Gastrocnemius medialis (tissue), 4 donors: ENCODE data around the gene ARHGAP32. TPM values are rescaled to one million over a fixed set of nuclear protein-coding genes. Genes with fewer than 3 reads are reported as not detected.
"Not testable (repeated sequence)": the region's sequence is repeated elsewhere in the genome, so short reads cannot be mapped to it uniquely, and the experiment has no call there.

Experiments
- ATAC-seq, 2 donors: fragments of 150-250 bp; one replicate each; pipeline ENCODE4 v1.9.1; 2016
- DNase-seq, 2 donors: peaks; one replicate each; pipeline ENCODE4 v3.0.0-alpha.2; 2019
- H3K27ac ChIP-seq, 4 donors: fragments of 200-600 bp; sonication (generic); 1 replicate in 1 of 4; 2 replicates in 3 of 4; pipeline ENCODE4 v1.5.1; 2016 to 2018; ENCODE audit warnings: mild to moderate bottlenecking in 2 of 4, moderate library complexity in 1 of 4
- H3K27me3 ChIP-seq, 3 donors: fragments of 200-600 bp; sonication (generic) in 2 of 3; 1 replicate in 1 of 3; 2 replicates in 2 of 3; pipeline versions ENCODE4 v1.5.1 to v1.6.0; 2016 to 2019; ENCODE audit warnings: mild to moderate bottlenecking in 1 of 3, moderate library complexity in 1 of 3
- H3K36me3 ChIP-seq, 2 donors: fragments of 200-600 bp; sonication (generic) in 1 of 2; one replicate each; pipeline ENCODE4 v1.5.1; 2017 to 2018
- H3K4me1 ChIP-seq, 2 donors: fragments of 200-600 bp; sonication (generic) in 1 of 2; one replicate each; pipeline ENCODE4 v1.5.1; 2016 to 2017; ENCODE audit warnings: mild to moderate bottlenecking in 2 of 2
- H3K4me3 ChIP-seq, 4 donors: fragments of 200-600 bp; sonication (generic) in 3 of 4; 1 replicate in 1 of 4; 2 replicates in 3 of 4; pipeline ENCODE4 v1.5.1; 2016 to 2019; ENCODE audit warnings: mild to moderate bottlenecking in 2 of 4
- H3K9me3 ChIP-seq, 3 donors: fragments of 200-600 bp; sonication (generic) in 2 of 3; 1 replicate in 1 of 3; 2 replicates in 2 of 3; pipeline ENCODE4 v1.5.1; 2016 to 2019
- POLR2A ChIP-seq, 2 donors: fragments of 450-650 bp; IDR thresholded peaks; one replicate each; pipeline ENCODE4 v1.6.1; 2017; ENCODE audit warnings: antibody characterized with exemption in 2 of 2, mild to moderate bottlenecking in 2 of 2, moderate library complexity in 2 of 2
- in situ Hi-C, 4 donors: fragments of 200-750 bp; cut with MboI; loops; one replicate each; pipeline versions ENCODE4 v1.15.0 to v1.8.0; 2017; ENCODE audit warnings: low sequenced_read_pairs in 4 of 4
- intact Hi-C: fragments of 100-400 bp; cut with DNase I; formaldehyde crosslinking; loops from one replicate; pipeline ENCODE4 v1.15.1; 2023; ENCODE audit warnings: low total_unique reads
- total RNA-seq, 4 donors: library from RNA; depleted of rRNA; stranded (reverse); fragments of >200 nt; gene quantifications; one replicate each; pipeline versions ENCODE4 v1.1.0 to v1.2.3, GENCODE V29; 2016
- TF ChIP-seq, protein P1 (sequence below), 5 experiments: fragments of 450-650 bp in 3 of 5; fragments of 200-600 bp in 2 of 5; sonication (generic) in 2 of 5; IDR thresholded peaks in 4 of 5; conservative IDR thresholded peaks in 1 of 5; 1 replicate in 4 of 5; 2 replicates in 1 of 5; pipeline ENCODE4 v1.5.1; 2016 to 2019; ENCODE audit warnings: antibody characterized with exemption in 5 of 5, mild to moderate bottlenecking in 3 of 5, moderate library complexity in 3 of 5

The ARHGAP32 gene
- total RNA-seq, 4 donors from 2014 or later, result 5.6 to 17.0 (median 7.8) TPM

DNA sequence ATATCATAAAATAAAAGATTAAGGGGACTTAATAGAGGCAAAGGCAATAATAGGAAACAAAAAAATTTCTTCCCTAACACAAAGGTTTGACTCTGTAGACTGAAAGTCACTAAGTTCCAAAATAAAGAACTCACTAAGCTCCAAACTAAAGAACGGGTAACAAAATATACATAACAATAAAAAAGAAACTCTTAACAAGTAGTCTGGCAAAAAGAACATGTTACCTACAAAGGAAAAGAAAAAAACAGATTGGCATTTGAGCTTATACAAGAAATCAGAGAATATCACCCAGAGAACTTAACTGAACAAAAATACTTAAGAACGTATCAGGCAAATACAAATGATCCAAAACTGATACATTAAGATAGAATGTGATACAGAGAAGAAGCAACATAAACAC is 7.5 kb downstream of the ARHGAP32 start:
- intact Hi-C loops, result no loop called here

DNA sequence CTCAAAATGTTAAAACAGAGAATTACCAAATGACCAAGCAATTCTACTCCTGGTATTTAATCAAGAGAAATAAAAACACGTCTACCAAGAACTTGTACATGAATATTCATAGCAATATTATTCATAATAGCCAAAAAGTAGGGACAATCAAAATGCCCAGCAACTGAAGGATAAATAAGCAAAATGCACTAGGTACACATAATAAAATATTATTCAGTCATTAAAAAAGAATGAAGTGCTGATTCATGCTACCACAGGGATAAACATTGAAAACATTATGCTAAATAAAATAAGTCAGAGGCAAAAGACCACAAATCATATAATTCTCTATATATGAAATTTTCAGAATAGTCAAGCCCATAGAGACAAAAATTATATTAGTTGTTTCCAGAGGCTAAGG is 24.8 kb downstream of the ARHGAP32 start:
- Histone ChIP-seq H3K27me3 (no peaks in the 10 kb centered on the region), H3K4me3 (no peak overlapping the region), H3K36me3 (no peaks in the 10 kb centered on the region), H3K4me1 (peaks cover 0 to 5% of the 10 kb centered on the region in 2 donors), H3K27ac (no peak overlapping the region), H3K9me3 (no peaks in the 10 kb centered on the region)
- intact Hi-C loops (no loop called here), in situ Hi-C loops (no loop called here)
- DNase-seq, result no peak
- ATAC-seq, result no peak
- no peak for TF ChIP-seq POLR2A (IDR thresholded peaks at IDR 0.05)
- TF ChIP-seq, protein P1, sequence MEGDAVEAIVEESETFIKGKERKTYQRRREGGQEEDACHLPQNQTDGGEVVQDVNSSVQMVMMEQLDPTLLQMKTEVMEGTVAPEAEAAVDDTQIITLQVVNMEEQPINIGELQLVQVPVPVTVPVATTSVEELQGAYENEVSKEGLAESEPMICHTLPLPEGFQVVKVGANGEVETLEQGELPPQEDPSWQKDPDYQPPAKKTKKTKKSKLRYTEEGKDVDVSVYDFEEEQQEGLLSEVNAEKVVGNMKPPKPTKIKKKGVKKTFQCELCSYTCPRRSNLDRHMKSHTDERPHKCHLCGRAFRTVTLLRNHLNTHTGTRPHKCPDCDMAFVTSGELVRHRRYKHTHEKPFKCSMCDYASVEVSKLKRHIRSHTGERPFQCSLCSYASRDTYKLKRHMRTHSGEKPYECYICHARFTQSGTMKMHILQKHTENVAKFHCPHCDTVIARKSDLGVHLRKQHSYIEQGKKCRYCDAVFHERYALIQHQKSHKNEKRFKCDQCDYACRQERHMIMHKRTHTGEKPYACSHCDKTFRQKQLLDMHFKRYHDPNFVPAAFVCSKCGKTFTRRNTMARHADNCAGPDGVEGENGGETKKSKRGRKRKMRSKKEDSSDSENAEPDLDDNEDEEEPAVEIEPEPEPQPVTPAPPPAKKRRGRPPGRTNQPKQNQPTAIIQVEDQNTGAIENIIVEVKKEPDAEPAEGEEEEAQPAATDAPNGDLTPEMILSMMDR (IDR thresholded peaks at IDR 0.05 in 4 of 5, conservative IDR thresholded peaks at IDR 0.05 in 1 of 5), result no peak

More for the DNA sequence above, 7.5 kb downstream of the ARHGAP32 start:
- TF ChIP-seq, protein P1 (IDR thresholded peaks at IDR 0.05 in 4 of 5, conservative IDR thresholded peaks at IDR 0.05 in 1 of 5), result no peak
- no peak for TF ChIP-seq POLR2A (IDR thresholded peaks at IDR 0.05)
- Histone ChIP-seq H3K9me3 (no peaks in the 10 kb centered on the region), H3K4me1 (peaks cover under 1 to 3% of the 10 kb centered on the region in 2 donors), H3K27me3 (no peaks in the 10 kb centered on the region), H3K4me3 (no peak overlapping the region), H3K27ac (no peak overlapping the region), H3K36me3 (no peaks in the 10 kb centered on the region)
- DNase-seq (no peak), ATAC-seq (no peak)
- in situ Hi-C loops, result no loop called here

DNA sequence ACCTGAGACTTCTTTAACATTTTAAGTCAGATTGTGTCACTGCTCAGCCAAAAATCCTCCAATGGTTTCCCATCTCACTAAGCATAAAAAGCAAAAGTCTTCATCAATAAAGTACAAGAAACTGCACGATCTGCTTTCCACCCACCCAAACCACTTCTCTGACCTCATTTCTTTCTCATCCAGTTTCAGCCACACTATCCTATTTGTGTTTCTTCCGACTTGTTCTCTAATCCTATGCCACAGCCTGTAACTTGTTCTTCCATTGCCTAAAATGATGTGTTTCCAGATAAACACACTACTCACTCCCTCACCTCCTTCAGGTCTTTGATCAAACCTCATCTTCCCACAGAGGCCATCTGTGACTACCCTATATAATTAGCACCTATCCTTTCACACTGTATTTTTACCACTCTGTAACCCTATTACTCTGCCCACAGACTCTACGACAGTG is 28.4 kb downstream of the ARHGAP32 start:
- DNase-seq (no peak), ATAC-seq (no peak)
- TF ChIP-seq, protein P1 (IDR thresholded peaks at IDR 0.05 in 4 of 5, conservative IDR thresholded peaks at IDR 0.05 in 1 of 5), result no peak
- TF ChIP-seq POLR2A (IDR thresholded peaks at IDR 0.05), result no peak
- Histone ChIP-seq H3K36me3 (no peaks in the 10 kb centered on the region), H3K4me3 (no peak overlapping the region), H3K4me1 (peaks cover 0 to 5% of the 10 kb centered on the region in 2 donors), H3K9me3 (no peaks in the 10 kb centered on the region), H3K27me3 (no peaks in the 10 kb centered on the region), H3K27ac (no peak overlapping the region)
- intact Hi-C loops, result no loop called here
- in situ Hi-C loops, result no loop called here

DNA sequence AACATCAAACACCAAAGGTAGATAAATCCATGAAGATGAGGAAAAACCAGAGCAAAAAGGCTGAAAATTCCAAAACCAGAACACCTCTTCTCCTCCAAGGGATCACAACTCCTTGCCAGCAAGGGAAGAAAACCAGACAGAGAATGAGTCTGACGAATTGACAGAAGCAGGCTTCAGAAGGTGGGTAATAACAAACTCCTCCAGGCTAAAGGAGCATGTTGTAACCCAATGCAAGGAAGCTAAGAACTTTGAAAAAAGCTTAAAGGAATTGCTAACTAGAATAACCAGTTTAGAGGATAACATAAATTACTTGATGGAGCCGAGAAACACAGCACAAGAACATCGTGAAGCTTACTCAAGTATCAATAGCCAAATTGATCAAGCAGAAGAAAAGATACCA is 35.0 kb downstream of the ARHGAP32 start:
- H3K27ac ChIP-seq, H3K9me3 ChIP-seq, H3K4me1 ChIP-seq, H3K27me3 ChIP-seq, in situ Hi-C loops, H3K4me3 ChIP-seq, H3K36me3 ChIP-seq, intact Hi-C loops, DNase-seq, ATAC-seq: not testable (repeated sequence)

DNA sequence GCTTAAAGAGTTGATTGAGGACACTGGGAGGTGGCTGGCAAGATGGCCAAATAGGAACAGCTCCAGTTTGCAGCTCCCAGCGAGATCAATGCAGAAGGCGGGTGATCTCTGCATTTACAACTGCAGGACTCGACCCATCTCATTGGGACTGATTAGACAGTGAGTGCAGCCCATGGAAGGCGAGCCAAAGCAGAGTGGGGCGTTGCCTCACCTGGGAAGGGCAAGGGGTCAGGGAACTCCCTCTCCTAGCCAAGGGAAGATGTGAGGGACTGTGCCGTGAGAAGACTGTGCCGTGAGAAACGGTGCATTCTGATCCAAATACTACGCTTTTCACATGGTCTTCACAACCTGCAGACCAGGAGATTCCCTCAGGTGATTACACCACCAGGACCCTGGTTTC is 36.4 kb downstream of the ARHGAP32 start:
- TF ChIP-seq, protein P1 (IDR thresholded peaks at IDR 0.05 in 4 of 5, conservative IDR thresholded peaks at IDR 0.05 in 1 of 5), result no peak
- TF ChIP-seq POLR2A (IDR thresholded peaks at IDR 0.05), result no peak
- no peak for DNase-seq

More for the DNA sequence above, 36.4 kb downstream of the ARHGAP32 start:
- ATAC-seq, result no peak
- Histone ChIP-seq H3K27me3 (no peaks in the 10 kb centered on the region), H3K4me1 (no peaks in the 10 kb centered on the region), H3K4me3 (no peak overlapping the region), H3K36me3 (no peaks in the 10 kb centered on the region), H3K9me3 (peaks cover 0 to 4% (median 0%) of the 10 kb centered on the region in 3 donors), H3K27ac (no peak overlapping the region)
- intact Hi-C loops (no loop called here), in situ Hi-C loops (no loop called here)
